ENCODE measurements around the gene DNAH3.

The DNAH3 gene

GRCh38 chr16:20906341-20907255, 244.0 kb downstream of the DNAH3 start:
- no peak for FAIRE-seq
- DNase-seq (ENCODE audit: insufficient read length, low spot score), result no peak

DNA sequence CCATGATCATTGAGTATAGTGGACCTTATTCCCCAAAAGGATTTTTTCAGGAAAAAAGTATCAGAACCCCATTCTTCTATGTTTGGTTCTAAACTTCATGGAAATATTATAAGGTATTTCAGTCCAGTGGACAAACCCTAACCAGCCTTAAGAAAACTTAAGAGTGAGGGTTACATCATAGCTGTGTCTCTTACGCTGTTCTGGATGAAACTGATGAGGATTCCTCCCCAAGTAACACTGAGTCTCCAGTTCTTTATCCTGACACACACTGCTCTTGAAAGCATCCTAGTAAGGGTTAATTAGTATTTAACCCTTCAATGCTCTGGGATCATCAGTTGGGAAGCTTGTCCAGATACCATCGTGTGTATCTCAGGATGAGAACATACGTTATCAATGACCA, 245.1 kb downstream of the DNAH3 start:
- no peak for DNase-seq (ENCODE audit: insufficient read length, low spot score)
- TF ChIP-seq, protein P1, sequence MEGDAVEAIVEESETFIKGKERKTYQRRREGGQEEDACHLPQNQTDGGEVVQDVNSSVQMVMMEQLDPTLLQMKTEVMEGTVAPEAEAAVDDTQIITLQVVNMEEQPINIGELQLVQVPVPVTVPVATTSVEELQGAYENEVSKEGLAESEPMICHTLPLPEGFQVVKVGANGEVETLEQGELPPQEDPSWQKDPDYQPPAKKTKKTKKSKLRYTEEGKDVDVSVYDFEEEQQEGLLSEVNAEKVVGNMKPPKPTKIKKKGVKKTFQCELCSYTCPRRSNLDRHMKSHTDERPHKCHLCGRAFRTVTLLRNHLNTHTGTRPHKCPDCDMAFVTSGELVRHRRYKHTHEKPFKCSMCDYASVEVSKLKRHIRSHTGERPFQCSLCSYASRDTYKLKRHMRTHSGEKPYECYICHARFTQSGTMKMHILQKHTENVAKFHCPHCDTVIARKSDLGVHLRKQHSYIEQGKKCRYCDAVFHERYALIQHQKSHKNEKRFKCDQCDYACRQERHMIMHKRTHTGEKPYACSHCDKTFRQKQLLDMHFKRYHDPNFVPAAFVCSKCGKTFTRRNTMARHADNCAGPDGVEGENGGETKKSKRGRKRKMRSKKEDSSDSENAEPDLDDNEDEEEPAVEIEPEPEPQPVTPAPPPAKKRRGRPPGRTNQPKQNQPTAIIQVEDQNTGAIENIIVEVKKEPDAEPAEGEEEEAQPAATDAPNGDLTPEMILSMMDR (IDR thresholded peaks at IDR 0.05; ENCODE audit: insufficient read depth, missing control alignments), result no peak
- FAIRE-seq, result no peak

More at GRCh38 chr16:20906341-20907255, 244.0 kb downstream of the DNAH3 start:
- TF ChIP-seq, protein P1 (IDR thresholded peaks at IDR 0.05; ENCODE audit: insufficient read depth, missing control alignments), result no peak

- FAIRE-seq, result no peak
- TF ChIP-seq, protein P1 (IDR thresholded peaks at IDR 0.05; ENCODE audit: insufficient read depth, missing control alignments), result no peak
- DNase-seq (ENCODE audit: insufficient read length, low spot score), result no peak
These were observed 246.1 kb downstream of the DNAH3 start for GRCh38 chr16:20904507-20905081.

DNA sequence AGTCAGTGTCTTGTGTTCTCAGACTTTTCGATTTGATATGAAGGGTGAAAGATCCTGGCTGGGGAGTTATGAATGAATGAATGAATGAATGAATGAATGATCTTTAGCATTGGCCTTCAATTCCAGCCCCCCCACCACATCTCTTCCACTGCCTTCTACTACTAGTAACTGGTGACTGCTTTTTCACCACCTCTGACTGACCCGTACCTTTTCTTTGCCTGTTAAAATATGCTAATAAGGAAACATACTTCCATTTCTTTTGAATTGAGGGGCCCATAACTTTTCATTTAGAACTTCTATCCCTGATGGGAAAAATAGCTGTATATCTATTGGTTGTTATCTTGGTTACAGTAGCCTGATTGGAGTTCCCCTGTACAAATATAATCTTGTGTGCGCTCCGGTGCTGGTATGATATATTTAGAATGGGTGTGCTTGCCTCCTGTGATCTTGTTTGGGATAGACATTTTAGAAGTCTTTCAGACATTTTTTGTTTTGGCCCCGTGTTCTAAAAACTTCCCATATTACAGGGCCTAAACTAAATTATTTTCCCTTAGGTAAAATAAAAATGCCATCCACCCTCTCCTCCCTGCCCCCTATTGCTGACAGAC, 246.6 kb downstream of the DNAH3 start:
- DNase-seq (ENCODE audit: insufficient read length, low spot score), result no peak
- TF ChIP-seq, protein P1 (IDR thresholded peaks at IDR 0.05; ENCODE audit: insufficient read depth, missing control alignments), result no peak
- no peak for FAIRE-seq

- no peak for FAIRE-seq
- TF ChIP-seq, protein P1 (IDR thresholded peaks at IDR 0.05; ENCODE audit: insufficient read depth, missing control alignments), result no peak
- DNase-seq (ENCODE audit: insufficient read length, low spot score), result no peak
These were observed 247.3 kb downstream of the DNAH3 start for GRCh38 chr16:20903116-20903898.

GRCh38 chr16:20902426-20902825, 248.2 kb downstream of the DNAH3 start:
- TF ChIP-seq, protein P1 (IDR thresholded peaks at IDR 0.05; ENCODE audit: insufficient read depth, missing control alignments), result no peak
- FAIRE-seq (no peak), DNase-seq (ENCODE audit: insufficient read length, low spot score) (no peak)
